ENCODE data around the gene NTN1. TPM values are rescaled to one million over a fixed set of nuclear protein-coding genes. Genes with fewer than 3 reads are reported as not detected.

Gene NTN1
- total RNA-seq, 1 experiment from 2014 or later = 1.2 TPM

GRCh38 chr17:9086577-9086976 is 65.3 kb downstream of the NTN1 start:
- Histone ChIP-seq H3K9me3 (ENCODE audit: control insufficient read depth, low read depth, low read length) (no peaks in the 10 kb centered on the region), H4K91ac (ENCODE audit: insufficient read length, low read depth, low read length) (no peak overlapping the region), H3K79me2 (ENCODE audit: insufficient read depth, low read length) (no peaks in the 10 kb centered on the region), H3T11ph (ENCODE audit: low read length) (no peak overlapping the region), H3K23ac (ENCODE audit: insufficient read length, low read depth, low read length) (no peak overlapping the region), H2AFZ (ENCODE audit: low read length) (no peak overlapping the region), H3K27me3 (ENCODE audit: insufficient read depth, low read length) (no peaks in the 10 kb centered on the region), H2BK5ac (ENCODE audit: insufficient read length, low read length) (no peak overlapping the region), H3K4me1 (ENCODE audit: insufficient read depth, low read length) (no peaks in the 10 kb centered on the region), H2BK20ac (ENCODE audit: low read depth, low read length, poor library complexity, severe bottlenecking) (no peak overlapping the region), H4K5ac (ENCODE audit: insufficient read length, low read depth, low read length) (no peak overlapping the region), H3K4ac (ENCODE audit: low read depth, low read length) (no peak overlapping the region), H2BK120ac (ENCODE audit: low read depth, low read length, poor library complexity, severe bottlenecking) (no peak overlapping the region), H4K20me1 (ENCODE audit: control insufficient read depth, insufficient read depth, insufficient read length) (no peaks in the 10 kb centered on the region), H3K4me2 (ENCODE audit: insufficient read depth, insufficient read length, low read length) (no peak overlapping the region), H3K56ac (ENCODE audit: insufficient read length, low read depth, low read length) (no peak overlapping the region), H3K79me1 (ENCODE audit: insufficient read depth, low read depth, low read length, poor library complexity, severe bottlenecking) (no peaks in the 10 kb centered on the region), H2BK15ac (ENCODE audit: low read depth, low read length) (no peak overlapping the region), H2AK5ac (ENCODE audit: insufficient read length, low read length) (no peak overlapping the region), H3K23me2 (ENCODE audit: insufficient read length, low read depth, low read length, poor library complexity, severe bottlenecking) (no peaks in the 10 kb centered on the region), H3K14ac (ENCODE audit: insufficient read depth, low read length) (no peak overlapping the region), H4K8ac (replicated peaks; ENCODE audit: insufficient read length, low read depth, low read length) (no peak overlapping the region), H3K18ac (ENCODE audit: insufficient read length, low read depth, low read length) (no peak overlapping the region), H2BK12ac (ENCODE audit: insufficient read length, low read depth, low read length) (no peak overlapping the region), H3K27ac (ENCODE audit: insufficient read length, low read depth, low read length) (no peak overlapping the region), H3K9ac (ENCODE audit: extremely low read depth, insufficient read length, low read length) (no peak overlapping the region)
- no CpG with 5 or more reads among the region's 4 CpGs for WGBS (ENCODE audit: extremely low coverage, insufficient read length, low lambda C conversion rate)
- no peak for DNase-seq
- Mint-ChIP-seq H3K4me1 (peaks cover 2 to 5% of the 10 kb centered on the region in 2 experiments; a peak in 1 of 4 replicates), H3K27me3 (ENCODE audit: low read depth) (peaks cover 18% of the 10 kb centered on the region), H3K36me3 (ENCODE audit: insufficient read depth in 1 of 3, low read depth in 3 of 3) (no peaks in the 10 kb centered on the region), H3K9me3 (no peaks in the 10 kb centered on the region), H3K27ac (no peak overlapping the region), H3K4me3 (no peak overlapping the region)
- TF ChIP-seq CTCF (conservative IDR thresholded peaks at IDR 0.05) = no peak
